Activated CD8-positive, alpha-beta T cell treated with anti-CD3 and anti-CD28 coated beads, Interleukin-2, amount 10 ng/mL, durations not matched to agents 7 days and 5 days (primary cell): ENCODE data around the gene CNPPD1. TPM values are rescaled to one million over a fixed set of nuclear protein-coding genes. Genes with fewer than 3 reads are reported as not detected.

Experiments
- ATAC-seq: fragments of 150-1000 bp; cut with Tn5 transposase; one replicate; pipeline ENCODE4 v1.10.0; 2021; ENCODE audit warnings: moderate library complexity
- CTCF ChIA-PET: fragments of 350-600 bp; sonication (Branson Sonifier 250); formaldehyde crosslinking; loops from one replicate; lab custom pipeline; 2021; ENCODE audit warnings: antibody characterized with exemption; lab: Charles Lee
- POLR2A ChIA-PET: fragments of 350-600 bp; sonication (Branson Sonifier 250); formaldehyde crosslinking; loops from one replicate; lab custom pipeline; 2021; ENCODE audit warnings: antibody characterized with exemption; lab: Charles Lee
- DNase-seq: peaks from one replicate; pipeline ENCODE4 v3.0.0-alpha.2; 2020
- H3K27ac Mint-ChIP-seq: one replicate; pipeline ENCODE4 v1.8.0; 2021; ENCODE audit warnings: mild to moderate bottlenecking, mixed read lengths
- H3K27me3 Mint-ChIP-seq: one replicate; pipeline ENCODE4 v1.8.0; 2021; ENCODE audit warnings: low read depth, mixed read lengths
- H3K36me3 Mint-ChIP-seq: one replicate; pipeline ENCODE4 v1.8.0; 2021; ENCODE audit warnings: low read depth, mixed read lengths
- H3K4me1 Mint-ChIP-seq: one replicate; pipeline ENCODE4 v1.8.0; 2021; ENCODE audit warnings: low read depth, mixed read lengths
- H3K4me3 Mint-ChIP-seq: one replicate; pipeline ENCODE4 v1.8.0; 2021; ENCODE audit warnings: mild to moderate bottlenecking, mixed read lengths
- H3K9me3 Mint-ChIP-seq: one replicate; pipeline ENCODE4 v1.8.0; 2022; ENCODE audit warnings: mixed read lengths; ENCODE audit not compliant: insufficient read depth
- total RNA-seq, 2 experiments: library from RNA; stranded (reverse); gene quantifications; one replicate each; pipeline ENCODE4 v1.2.3, GENCODE V29; 2021

The CNPPD1 gene
- total RNA-seq, 2 experiments from 2014 or later = 75.1 to 81.4 TPM

- Mint-ChIP-seq H3K27me3 (no peaks in the 10 kb centered on the region), H3K27ac (peak within 1 kb of the TSS; percentile 95), H3K4me1 (peaks cover 61% of the 10 kb centered on the region), H3K36me3 (peaks cover 70% of the 10 kb centered on the region), H3K4me3 (peak within 1 kb of the TSS; percentile 92), H3K9me3 (no peaks in the 10 kb centered on the region)
- ChIA-PET POLR2A (interaction anchor here (0.6 to 3.9 kb wide), 6 partner anchors 15 to 210 kb away, joined by 3 to 49 read pairs (median 13); partner anchors contain the start of genes DNAJB2, DNPEP, TUBA4A and TUBA4B), CTCF (interaction anchor here (1.0 to 2.1 kb wide), 2 partner anchors 14 to 70 kb away, joined by 4 to 9 read pairs; no protein-coding TSS in a partner anchor)
- ATAC-seq = peak; percentile 55
- peak; percentile 82 for DNase-seq
Observed at GRCh38 chr2:219177552-219178376, 1.0 kb upstream of the CNPPD1 start, which contains the start of gene RETREG2. TSS of gene RETREG2 (plus strand) at chr2:219178275. CDS start at chr2:219178353, 78 bp downstream.

- Mint-ChIP-seq H3K36me3 (peaks cover 70% of the 10 kb centered on the region), H3K9me3 (no peaks in the 10 kb centered on the region), H3K27me3 (no peaks in the 10 kb centered on the region)
Observed at GRCh38 chr2:219175928-219176817, 552 bp downstream of the CNPPD1 start.

GRCh38 chr2:219175486-219175885, 1.2 kb downstream of the CNPPD1 start:
- Mint-ChIP-seq H3K4me3 (peak overlapping the region; percentile 86), H3K36me3 (peaks cover 64% of the 10 kb centered on the region), H3K9me3 (no peaks in the 10 kb centered on the region), H3K27me3 (no peaks in the 10 kb centered on the region), H3K27ac (peak overlapping the region; percentile 83), H3K4me1 (peaks cover 50% of the 10 kb centered on the region)
- ATAC-seq (no peak), DNase-seq (no peak)
- POLR2A ChIA-PET = interaction anchor here (0.8 to 3.9 kb wide), 10 partner anchors 10 to 104 kb away, joined by 3 to 49 read pairs (median 11); partner anchors contain the start of genes ANKZF1, ATG9A, DNAJB2 and GLB1L
- CTCF ChIA-PET = interaction anchor here (1.0 to 2.7 kb wide), 12 partner anchors 11 to 120 kb away, joined by 3 to 23 read pairs (median 8); partner anchors contain the start of genes NHEJ1 and ZFAND2B

More at GRCh38 chr2:219175928-219176817, 552 bp downstream of the CNPPD1 start:
- CTCF ChIA-PET = interaction anchor here (0.9 to 2.7 kb wide), 14 partner anchors 12 to 119 kb away, joined by 3 to 23 read pairs (median 6); partner anchors contain the start of genes DNAJB2, NHEJ1 and ZFAND2B
- H3K4me3 Mint-ChIP-seq = peak overlapping the region; percentile 86
- ATAC-seq (peak; percentile 30), DNase-seq (peak; percentile 42)
- POLR2A ChIA-PET = interaction anchor here (0.7 to 3.9 kb wide), 21 partner anchors 11 to 211 kb away, joined by 3 to 49 read pairs (median 4); partner anchors contain the start of genes ABCB6, ANKZF1, ATG9A and DNAJB2
- H3K27ac Mint-ChIP-seq = peak overlapping the region; percentile 95
- H3K4me1 Mint-ChIP-seq = peaks cover 55% of the 10 kb centered on the region

GRCh38 chr2:219174801-219175200, 1.9 kb downstream of the CNPPD1 start:
- ChIA-PET POLR2A (interaction anchor here (1.0 to 3.9 kb wide), 6 partner anchors 10 to 70 kb away, joined by 3 to 49 read pairs (median 14); partner anchors contain the start of genes GLB1L, STK16 and ZFAND2B), CTCF (interaction anchor here (1.0 to 2.7 kb wide), 11 partner anchors 7 to 120 kb away, joined by 3 to 23 read pairs (median 9); partner anchors contain the start of genes NHEJ1 and ZFAND2B)
- Mint-ChIP-seq H3K4me3 (peak overlapping the region; percentile 86), H3K27me3 (no peaks in the 10 kb centered on the region), H3K27ac (peak overlapping the region; percentile 40), H3K4me1 (peaks cover 43% of the 10 kb centered on the region), H3K36me3 (peaks cover 58% of the 10 kb centered on the region), H3K9me3 (no peaks in the 10 kb centered on the region)
- DNase-seq (no peak), ATAC-seq (no peak)

GRCh38 chr2:219174146-219174545, 2.6 kb downstream of the CNPPD1 start:
- H3K27ac Mint-ChIP-seq = peak overlapping the region; percentile 40
- H3K4me1 Mint-ChIP-seq = peaks cover 36% of the 10 kb centered on the region
- ATAC-seq (no peak), DNase-seq (no peak)
- ChIA-PET CTCF (interaction anchor here (0.6 to 2.7 kb wide), 10 partner anchors 8 to 121 kb away, joined by 3 to 23 read pairs (median 6); no protein-coding TSS in a partner anchor), POLR2A (interaction anchor here (1.2 to 1.8 kb wide), 2 partner anchors 17 to 32 kb away, joined by 3 to 6 read pairs; partner anchors contain the start of gene ZFAND2B)
- H3K36me3 Mint-ChIP-seq = peaks cover 52% of the 10 kb centered on the region
- H3K4me3 Mint-ChIP-seq = peak overlapping the region; percentile 86
- no peaks in the 10 kb centered on the region for H3K9me3 Mint-ChIP-seq
- no peaks in the 10 kb centered on the region for H3K27me3 Mint-ChIP-seq

GRCh38 chr2:219173176-219173575, 3.5 kb downstream of the CNPPD1 start:
- H3K27ac Mint-ChIP-seq = peak overlapping the region; percentile 63
- ChIA-PET POLR2A (interaction anchor here (1.4 to 1.8 kb wide), 2 partner anchors 33 to 80 kb away, joined by 3 to 6 read pairs; partner anchors contain the start of genes TUBA4A, TUBA4B and ZFAND2B), CTCF (interaction anchor here (1.3 to 2.7 kb wide), 7 partner anchors 9 to 104 kb away, joined by 3 to 12 read pairs (median 4); no protein-coding TSS in a partner anchor)
- H3K4me3 Mint-ChIP-seq = no peak overlapping the region
- H3K9me3 Mint-ChIP-seq = no peaks in the 10 kb centered on the region
- H3K4me1 Mint-ChIP-seq = peaks cover 34% of the 10 kb centered on the region
- no peaks in the 10 kb centered on the region for H3K27me3 Mint-ChIP-seq
- DNase-seq (no peak), ATAC-seq (no peak)
- H3K36me3 Mint-ChIP-seq = peaks cover 48% of the 10 kb centered on the region

- POLR2A ChIA-PET = interaction anchor here (0.9 to 1.8 kb wide), 7 partner anchors 10 to 81 kb away, joined by 3 to 6 read pairs (median 4); partner anchors contain the start of genes TUBA4A, TUBA4B and ZFAND2B
- peaks cover 45% of the 10 kb centered on the region for H3K36me3 Mint-ChIP-seq
- H3K4me1 Mint-ChIP-seq = peaks cover 34% of the 10 kb centered on the region
- no peak overlapping the region for H3K27ac Mint-ChIP-seq
- CTCF ChIA-PET = interaction anchor here (0.7 to 3.9 kb wide), 14 partner anchors 10 to 485 kb away, joined by 3 to 49 read pairs (median 7); partner anchors contain the start of genes CFAP65, DNAJB2, GLB1L and STK16
- H3K27me3 Mint-ChIP-seq = no peaks in the 10 kb centered on the region
- ATAC-seq = no peak
- no peak for DNase-seq
- no peak overlapping the region for H3K4me3 Mint-ChIP-seq
- no peaks in the 10 kb centered on the region for H3K9me3 Mint-ChIP-seq
Observed at GRCh38 chr2:219172231-219173154, 4.2 kb downstream of the CNPPD1 start.

GRCh38 chr2:219171231-219171651, 5.5 kb downstream of the CNPPD1 start:
- Mint-ChIP-seq H3K9me3 (no peaks in the 10 kb centered on the region), H3K4me1 (peaks cover 30% of the 10 kb centered on the region), H3K27ac (no peak overlapping the region), H3K27me3 (no peaks in the 10 kb centered on the region), H3K36me3 (peaks cover 46% of the 10 kb centered on the region), H3K4me3 (no peak overlapping the region)
- ChIA-PET POLR2A (interaction anchor here (1.4 to 1.6 kb wide), 3 partner anchors 12 to 40 kb away, joined by 3 to 6 read pairs (median 6); partner anchors contain the start of gene ZFAND2B), CTCF (interaction anchor here (0.8 to 3.9 kb wide), 25 partner anchors 9 to 141 kb away, joined by 3 to 49 read pairs (median 7); partner anchors contain the start of genes ANKZF1, ATG9A, CFAP65 and DNAJB2)
- peak; percentile 50 for ATAC-seq
- DNase-seq = peak; percentile 54

GRCh38 chr2:219169930-219170654, 6.6 kb downstream of the CNPPD1 start, which contains the start of gene SLC23A3:
TSS of gene SLC23A3 (minus strand) at chr2:219170029. CDS start at chr2:219169984, 45 bp downstream.
- POLR2A ChIA-PET = no interaction called here
- peaks cover 23% of the 10 kb centered on the region for H3K4me1 Mint-ChIP-seq
- no peak for ATAC-seq
- H3K27me3 Mint-ChIP-seq = no peaks in the 10 kb centered on the region
- H3K4me3 Mint-ChIP-seq = no peak within 1 kb of the TSS
- no peak for DNase-seq
- no peaks in the 10 kb centered on the region for H3K9me3 Mint-ChIP-seq
- no peak within 1 kb of the TSS for H3K27ac Mint-ChIP-seq
- CTCF ChIA-PET = interaction anchor here (0.8 to 3.9 kb wide), 22 partner anchors 8 to 140 kb away, joined by 3 to 49 read pairs (median 8); partner anchors contain the start of genes ANKZF1, ATG9A, DNAJB2 and GLB1L
- peaks cover 38% of the 10 kb centered on the region for H3K36me3 Mint-ChIP-seq
